ENCODE measurements around the gene PKP4.

The PKP4 gene

GRCh38 chr2:158658396-158658795 is 201.6 kb downstream of the PKP4 start:
- DNase-seq = no peak

GRCh38 chr2:158659483-158659882 is 202.7 kb downstream of the PKP4 start:
- no peak for DNase-seq

GRCh38 chr2:158661231-158661630 is 204.5 kb downstream of the PKP4 start:
- no peak for DNase-seq

- DNase-seq = no peak
Observed at GRCh38 chr2:158662421-158662820, 205.7 kb downstream of the PKP4 start.

- DNase-seq = no peak
Observed at GRCh38 chr2:158663796-158664195, 207.0 kb downstream of the PKP4 start.

GRCh38 chr2:158664987-158665386 is 208.2 kb downstream of the PKP4 start:
- no peak for DNase-seq

- no peak for DNase-seq
Observed at GRCh38 chr2:158665536-158666302, 209.0 kb downstream of the PKP4 start.

GRCh38 chr2:158666969-158667368 is 210.2 kb downstream of the PKP4 start:
- no peak for DNase-seq

- no peak for DNase-seq
Observed at GRCh38 chr2:158667586-158667985, 210.8 kb downstream of the PKP4 start.

GRCh38 chr2:158668001-158668765 is 211.4 kb downstream of the PKP4 start:
- DNase-seq = no peak

GRCh38 chr2:158670292-158670691 is 213.5 kb downstream of the PKP4 start:
- DNase-seq = no peak

GRCh38 chr2:158671360-158672245 is 214.9 kb downstream of the PKP4 start:
- no peak for DNase-seq

- no peak for DNase-seq
Observed at GRCh38 chr2:158676295-158676694, 219.5 kb downstream of the PKP4 start.

GRCh38 chr2:158676696-158677095 is 219.9 kb downstream of the PKP4 start:
- DNase-seq = no peak

GRCh38 chr2:158677542-158677941 is 220.8 kb downstream of the PKP4 start:
- DNase-seq = no peak

GRCh38 chr2:158681816-158682215 is 225.1 kb downstream of the PKP4 start:
- no peak for DNase-seq

GRCh38 chr2:158685646-158686045 is 228.9 kb downstream of the PKP4 start:
- no peak for DNase-seq

- DNase-seq = no peak
Observed at GRCh38 chr2:158686210-158686691, 229.5 kb downstream of the PKP4 start.

- DNase-seq = no peak
Observed at GRCh38 chr2:158687315-158687714, 230.6 kb downstream of the PKP4 start.

- no peak for DNase-seq
Observed at GRCh38 chr2:158688721-158689120, 232.0 kb downstream of the PKP4 start.

- DNase-seq = no peak
Observed at GRCh38 chr2:158689391-158689790, 232.6 kb downstream of the PKP4 start.

- DNase-seq = no peak
Observed at GRCh38 chr2:158690823-158691222, 234.1 kb downstream of the PKP4 start.

- no peak for DNase-seq
Observed at GRCh38 chr2:158691619-158692018, 234.9 kb downstream of the PKP4 start.

All from CD4-positive, alpha-beta T cell treated with Interleukin-17A for 4 hours (primary cell).